Measurements from ENCODE around the gene GALNT10. TPM values are rescaled to one million over a fixed set of nuclear protein-coding genes. Genes with fewer than 3 reads are reported as not detected.

Gene GALNT10
- total RNA-seq, 1 experiment from 2014 or later: 22.9 TPM

- no peak for TF ChIP-seq AR (CRISPR knock-in tag; IDR thresholded peaks at IDR 0.05)
- no peak for TF ChIP-seq GABPB1 (CRISPR knock-in tag; IDR thresholded peaks at IDR 0.05)
- no peak for TF ChIP-seq PREB (CRISPR knock-in tag; IDR thresholded peaks at IDR 0.05; ENCODE audit: borderline replicate concordance)
- no peak for TF ChIP-seq JAZF1 (CRISPR knock-in tag; IDR thresholded peaks at IDR 0.05)
- no peak for TF ChIP-seq RORB (CRISPR knock-in tag; IDR thresholded peaks at IDR 0.05)
These were observed 124.7 kb downstream of the GALNT10 start (continued) for GRCh38 chr5:154315196-154315595.

GRCh38 chr5:154315756-154316155 is 125.2 kb downstream of the GALNT10 start:
- no peak overlapping the region for H3K4me3 Mint-ChIP-seq
- no peaks in the 10 kb centered on the region for H3K36me3 Mint-ChIP-seq
- DNase-seq (ENCODE audit: low spot score) (no peak), ATAC-seq (no peak)
- H3K4me1 Mint-ChIP-seq: peaks cover 3% of the 10 kb centered on the region; the same call in 1 of the 2 replicates
- H3K27ac Mint-ChIP-seq: no peak overlapping the region
- H3K27me3 Mint-ChIP-seq (ENCODE audit: low read depth): no peaks in the 10 kb centered on the region
- no peaks in the 10 kb centered on the region for H3K9me3 Mint-ChIP-seq
- ChIA-PET POLR2A (no interaction called here), CTCF (no interaction called here)
- no peak for TF ChIP-seq ZNF532 (CRISPR knock-in tag; IDR thresholded peaks at IDR 0.05; ENCODE audit: borderline replicate concordance)
- TF ChIP-seq FOXJ3 (CRISPR knock-in tag; IDR thresholded peaks at IDR 0.05; ENCODE audit: borderline replicate concordance): no peak
- TF ChIP-seq RELA (CRISPR knock-in tag; IDR thresholded peaks at IDR 0.05; ENCODE audit: borderline replicate concordance): no peak
- TF ChIP-seq CBFB (CRISPR knock-in tag; IDR thresholded peaks at IDR 0.05; ENCODE audit: low read depth): no peak
- no peak for TF ChIP-seq ZNF263 (CRISPR knock-in tag; IDR thresholded peaks at IDR 0.05; ENCODE audit: low read depth)
- no peak for TF ChIP-seq GTF2I (CRISPR knock-in tag; conservative IDR thresholded peaks at IDR 0.05)
- no peak for TF ChIP-seq ZBTB43 (CRISPR knock-in tag; IDR thresholded peaks at IDR 0.05)
- no peak for TF ChIP-seq AR (CRISPR knock-in tag; IDR thresholded peaks at IDR 0.05)
- no peak for TF ChIP-seq MAX (CRISPR knock-in tag; IDR thresholded peaks at IDR 0.05)
- no peak for TF ChIP-seq ZNF138 (CRISPR knock-in tag; conservative IDR thresholded peaks at IDR 0.05)
- TF ChIP-seq SMAD3 (CRISPR knock-in tag; IDR thresholded peaks at IDR 0.05; ENCODE audit: borderline replicate concordance): no peak
- no peak for TF ChIP-seq ZNF317 (CRISPR knock-in tag; IDR thresholded peaks at IDR 0.05; ENCODE audit: borderline replicate concordance, low read depth)
- TF ChIP-seq IRF2 (CRISPR knock-in tag; IDR thresholded peaks at IDR 0.05; ENCODE audit: borderline replicate concordance, low read depth): no peak
- TF ChIP-seq MLX (CRISPR knock-in tag; IDR thresholded peaks at IDR 0.05): no peak
- no peak for TF ChIP-seq SP1 (CRISPR knock-in tag; conservative IDR thresholded peaks at IDR 0.05)
- no peak for TF ChIP-seq ATF2 (CRISPR knock-in tag; IDR thresholded peaks at IDR 0.05; ENCODE audit: borderline replicate concordance, low read depth)
- TF ChIP-seq GRHL2 (CRISPR knock-in tag; IDR thresholded peaks at IDR 0.05; ENCODE audit: insufficient replicate concordance, severe bottlenecking): no peak

All from WTC11 (cell line).